GM23338 (cell line): ENCODE measurements around the gene UBASH3A. TPM values are rescaled to one million over a fixed set of nuclear protein-coding genes. Genes with fewer than 3 reads are reported as not detected.

Source experiments
- ATAC-seq: fragments of 200-7000 bp; cut with Tn5 transposase; 3 replicates; pipeline ENCODE4 v1.9.1; 2020
- DNase-seq: peaks from one replicate; pipeline ENCODE4 v3.0.0-alpha.2; 2015; ENCODE audit warnings: low spot score
- H2AFZ ChIP-seq: fragments of 200-600 bp; sonication (generic); 2 replicates; pipeline ENCODE4 v1.8.0; 2016; ENCODE audit warnings: antibody characterized with exemption, mild to moderate bottlenecking, moderate library complexity
- H3F3A ChIP-seq: fragments of 200-600 bp; sonication (generic); replicated peaks from 2 replicates; pipeline ENCODE4 v1.8.0; 2017; ENCODE audit warnings: antibody characterized with exemption, mixed run types, low read depth
- H3K27ac ChIP-seq: fragments of 200-600 bp; sonication (generic); 2 replicates; pipeline ENCODE4 v1.6.1; 2016; ENCODE audit warnings: low read depth
- H3K27me3 ChIP-seq: fragments of 200-600 bp; sonication (generic); 2 replicates; pipeline ENCODE4 v1.8.0; 2016; ENCODE audit warnings: mild to moderate bottlenecking, mixed run types, moderate library complexity; ENCODE audit not compliant: insufficient read depth
- H3K36me3 ChIP-seq: fragments of 200-600 bp; sonication (generic); 2 replicates; pipeline ENCODE4 v1.8.0; 2016; ENCODE audit warnings: mild to moderate bottlenecking; ENCODE audit not compliant: insufficient read depth
- H3K4me1 ChIP-seq: fragments of 200-600 bp; sonication (generic); 2 replicates; pipeline ENCODE4 v1.8.0; 2016; ENCODE audit warnings: mild to moderate bottlenecking, moderate library complexity; ENCODE audit not compliant: insufficient read depth
- H3K4me2 ChIP-seq: fragments of 200-600 bp; sonication (generic); 2 replicates; pipeline ENCODE4 v1.7.1; 2017; ENCODE audit warnings: mixed run types
- H3K4me3 ChIP-seq: fragments of 200-600 bp; sonication (generic); 2 replicates; pipeline ENCODE4 v1.6.1; 2016; ENCODE audit warnings: mixed run types
- H3K79me2 ChIP-seq: fragments of 200-600 bp; sonication (generic); replicated peaks from 2 replicates; pipeline ENCODE4 v1.8.0; 2017; ENCODE audit warnings: mild to moderate bottlenecking; ENCODE audit not compliant: insufficient read depth
- H3K9me2 ChIP-seq: fragments of 200-600 bp; sonication (generic); 2 replicates; pipeline ENCODE4 v1.8.0; 2017; ENCODE audit not compliant: insufficient read depth
- H4K20me1 ChIP-seq: fragments of 200-600 bp; sonication (generic); replicated peaks from 2 replicates; pipeline ENCODE4 v1.8.0; 2017; ENCODE audit warnings: mild to moderate bottlenecking; ENCODE audit not compliant: insufficient read depth
- H3K27ac Mint-ChIP-seq: 2 replicates; pipeline ENCODE4 v1.8.0; 2020; ENCODE audit warnings: inconsistent platforms, mild to moderate bottlenecking, moderate library complexity, mixed read lengths
- H3K27me3 Mint-ChIP-seq: 3 replicates; pipeline ENCODE4 v1.8.0; 2022; ENCODE audit warnings: low read depth, mild to moderate bottlenecking, moderate library complexity, mixed read lengths, inconsistent platforms; ENCODE audit not compliant: insufficient read depth, poor library complexity
- H3K36me3 Mint-ChIP-seq: 3 replicates; pipeline ENCODE4 v1.8.0; 2021; ENCODE audit warnings: low read depth, mild to moderate bottlenecking, inconsistent platforms, moderate library complexity, mixed read lengths
- H3K4me1 Mint-ChIP-seq: 3 replicates; pipeline ENCODE4 v1.8.0; 2020; ENCODE audit warnings: mild to moderate bottlenecking, inconsistent platforms, mixed read lengths
- H3K4me3 Mint-ChIP-seq: 3 replicates; pipeline ENCODE4 v1.8.0; 2021; ENCODE audit warnings: moderate library complexity, mild to moderate bottlenecking, inconsistent platforms, mixed read lengths
- H3K9me3 Mint-ChIP-seq: 3 replicates; pipeline ENCODE4 v1.8.0; 2020; ENCODE audit warnings: moderate library complexity, mild to moderate bottlenecking, inconsistent platforms, mixed read lengths
- CTCF ChIP-seq, 2 experiments: fragments of 200-600 bp in 1 of 2; sonication (generic) in 1 of 2; conservative IDR thresholded peaks; 2 replicates each; pipeline versions ENCODE4 v1.5.1 to v1.6.1; 2016 to 2017; ENCODE audit warnings: antibody characterized with exemption in 2 of 2, low read depth in 2 of 2, mild to moderate bottlenecking in 2 of 2, moderate library complexity in 1 of 2
- ETS1 ChIP-seq: IDR thresholded peaks from 2 replicates; pipeline ENCODE4 v1.6.1; 2016; ENCODE audit warnings: antibody characterized with exemption
- EZH2 ChIP-seq: fragments of 200-600 bp; sonication (generic); IDR thresholded peaks from one replicate; pipeline ENCODE4 v1.8.0; 2017; ENCODE audit warnings: antibody characterized with exemption, mild to moderate bottlenecking, low read depth; ENCODE audit not compliant: unreplicated experiment
- EZH2phosphoT487 ChIP-seq: fragments of 200-600 bp; sonication (generic); IDR thresholded peaks from one replicate; pipeline ENCODE4 v1.8.1; 2018; ENCODE audit warnings: antibody characterized with exemption; ENCODE audit not compliant: unreplicated experiment
- JUNB ChIP-seq: IDR thresholded peaks from one replicate; pipeline ENCODE4 v1.6.1; 2016; ENCODE audit warnings: antibody characterized with exemption; ENCODE audit not compliant: unreplicated experiment
- NANOG ChIP-seq: IDR thresholded peaks from 2 replicates; pipeline ENCODE4 v1.6.1; 2016; ENCODE audit warnings: antibody characterized with exemption, borderline replicate concordance
- REST ChIP-seq: IDR thresholded peaks from one replicate; pipeline ENCODE4 v1.6.1; 2018; ENCODE audit warnings: antibody characterized with exemption; ENCODE audit not compliant: unreplicated experiment
- STAT1 ChIP-seq: IDR thresholded peaks from one replicate; pipeline ENCODE4 v1.6.1; 2016; ENCODE audit warnings: antibody characterized with exemption; ENCODE audit not compliant: unreplicated experiment
- ZNF114 ChIP-seq: fragments of 250-450 bp; sonication (Bioruptor Pico); IDR thresholded peaks from 2 replicates; pipeline ENCODE4 v1.5.0; 2020; ENCODE audit warnings: mild to moderate bottlenecking, moderate library complexity
- ZNF331 ChIP-seq: fragments of 250-450 bp; sonication (Bioruptor Pico); IDR thresholded peaks from 2 replicates; pipeline ENCODE4 v1.5.0; 2020; ENCODE audit warnings: low read depth, mild to moderate bottlenecking, moderate library complexity
- polyA plus RNA-seq: library from polyadenylated mRNA; unstranded; fragments of >200 nt; fragmentation: Nextera tagmentation; extraction: Ambion mirVana; gene quantifications from 2 replicates; pipeline ENCODE4 v1.2.1, GENCODE V29; 2016
- total RNA-seq: library from RNA; depleted of rRNA; stranded (reverse); fragments of >200 nt; shearing (Covaris generic); gene quantifications from 2 replicates; pipeline ENCODE4 v1.2.3, GENCODE V29; 2014
- TF ChIP-seq, protein P1 (sequence below): fragments of 250-450 bp; sonication (Bioruptor Pico); IDR thresholded peaks from 2 replicates; pipeline ENCODE4 v1.5.0; 2020; ENCODE audit warnings: mild to moderate bottlenecking, moderate library complexity

Gene UBASH3A
- total and polyA plus RNA-seq, 2 experiments from 2014 or later, result not detected

- TF ChIP-seq REST (no peak), EZH2 (no peak), EZH2phosphoT487 (no peak), ETS1 (no peak), JUNB (no peak), STAT1 (no peak), ZNF114 (CRISPR knock-in tag) (no peak), CTCF (conservative IDR thresholded peaks at IDR 0.05; ENCODE audit: low read depth in 2 of 2) (no peak), ZNF331 (CRISPR knock-in tag) (no peak)
Measured at GRCh38 chr21:42401820-42402251, 1.9 kb upstream of the UBASH3A start (continued).

DNA sequence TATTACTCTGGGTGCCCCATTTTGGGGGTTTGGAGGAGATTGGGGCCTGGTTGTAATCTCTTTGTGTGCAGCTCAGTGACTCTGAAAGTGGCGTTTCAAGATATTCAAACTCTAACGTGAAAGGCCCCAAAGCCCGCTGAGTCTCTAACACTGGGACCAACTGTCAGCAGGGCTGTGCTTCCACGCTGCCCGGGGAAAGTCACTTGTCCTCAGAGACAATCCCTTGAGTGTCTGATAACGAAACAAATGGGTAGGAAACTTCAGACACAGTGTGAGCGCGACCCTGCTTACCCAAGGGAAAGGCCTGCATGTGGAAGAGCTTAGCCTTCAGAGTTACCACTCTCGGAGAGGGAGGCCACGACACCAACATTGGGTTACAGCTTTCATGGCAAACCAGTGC lies 837 bp downstream of the UBASH3A start:
- no peaks in the 10 kb centered on the region for H3K27me3 ChIP-seq
- DNase-seq (no peak), ATAC-seq (no peak)
- H3K27ac Mint-ChIP-seq, result no peak overlapping the region; the same call in 1 of the 2 replicates
- no peaks in the 10 kb centered on the region for H4K20me1 ChIP-seq
- no peaks in the 10 kb centered on the region for H3K4me1 ChIP-seq
- H3K4me3 ChIP-seq, result no peak overlapping the region
- H2AFZ ChIP-seq, result no peak overlapping the region
- H3K4me1 Mint-ChIP-seq, result peaks cover 2% of the 10 kb centered on the region; the same call in 1 of the 3 replicates
- no peaks in the 10 kb centered on the region for H3F3A ChIP-seq
- H3K79me2 ChIP-seq, result no peaks in the 10 kb centered on the region
- H3K9me3 Mint-ChIP-seq, result peaks cover 5% of the 10 kb centered on the region; the same call in 1 of the 3 replicates
- H3K36me3 ChIP-seq, result no peaks in the 10 kb centered on the region
- H3K36me3 Mint-ChIP-seq, result no peaks in the 10 kb centered on the region; the same call in 1 of the 3 replicates
- H3K9me2 ChIP-seq, result 0 out of 2 replicates have a peak, but pooled peaks cover 3% of the 10 kb centered on the region
- H3K27me3 Mint-ChIP-seq, result peaks cover 1% of the 10 kb centered on the region
- H3K4me3 Mint-ChIP-seq, result no peak overlapping the region
- no peak overlapping the region for H3K27ac ChIP-seq
- no peak overlapping the region for H3K4me2 ChIP-seq
- TF ChIP-seq STAT1 (no peak), ETS1 (no peak), ZNF114 (CRISPR knock-in tag) (no peak), NANOG (no peak)
- TF ChIP-seq, protein P1, sequence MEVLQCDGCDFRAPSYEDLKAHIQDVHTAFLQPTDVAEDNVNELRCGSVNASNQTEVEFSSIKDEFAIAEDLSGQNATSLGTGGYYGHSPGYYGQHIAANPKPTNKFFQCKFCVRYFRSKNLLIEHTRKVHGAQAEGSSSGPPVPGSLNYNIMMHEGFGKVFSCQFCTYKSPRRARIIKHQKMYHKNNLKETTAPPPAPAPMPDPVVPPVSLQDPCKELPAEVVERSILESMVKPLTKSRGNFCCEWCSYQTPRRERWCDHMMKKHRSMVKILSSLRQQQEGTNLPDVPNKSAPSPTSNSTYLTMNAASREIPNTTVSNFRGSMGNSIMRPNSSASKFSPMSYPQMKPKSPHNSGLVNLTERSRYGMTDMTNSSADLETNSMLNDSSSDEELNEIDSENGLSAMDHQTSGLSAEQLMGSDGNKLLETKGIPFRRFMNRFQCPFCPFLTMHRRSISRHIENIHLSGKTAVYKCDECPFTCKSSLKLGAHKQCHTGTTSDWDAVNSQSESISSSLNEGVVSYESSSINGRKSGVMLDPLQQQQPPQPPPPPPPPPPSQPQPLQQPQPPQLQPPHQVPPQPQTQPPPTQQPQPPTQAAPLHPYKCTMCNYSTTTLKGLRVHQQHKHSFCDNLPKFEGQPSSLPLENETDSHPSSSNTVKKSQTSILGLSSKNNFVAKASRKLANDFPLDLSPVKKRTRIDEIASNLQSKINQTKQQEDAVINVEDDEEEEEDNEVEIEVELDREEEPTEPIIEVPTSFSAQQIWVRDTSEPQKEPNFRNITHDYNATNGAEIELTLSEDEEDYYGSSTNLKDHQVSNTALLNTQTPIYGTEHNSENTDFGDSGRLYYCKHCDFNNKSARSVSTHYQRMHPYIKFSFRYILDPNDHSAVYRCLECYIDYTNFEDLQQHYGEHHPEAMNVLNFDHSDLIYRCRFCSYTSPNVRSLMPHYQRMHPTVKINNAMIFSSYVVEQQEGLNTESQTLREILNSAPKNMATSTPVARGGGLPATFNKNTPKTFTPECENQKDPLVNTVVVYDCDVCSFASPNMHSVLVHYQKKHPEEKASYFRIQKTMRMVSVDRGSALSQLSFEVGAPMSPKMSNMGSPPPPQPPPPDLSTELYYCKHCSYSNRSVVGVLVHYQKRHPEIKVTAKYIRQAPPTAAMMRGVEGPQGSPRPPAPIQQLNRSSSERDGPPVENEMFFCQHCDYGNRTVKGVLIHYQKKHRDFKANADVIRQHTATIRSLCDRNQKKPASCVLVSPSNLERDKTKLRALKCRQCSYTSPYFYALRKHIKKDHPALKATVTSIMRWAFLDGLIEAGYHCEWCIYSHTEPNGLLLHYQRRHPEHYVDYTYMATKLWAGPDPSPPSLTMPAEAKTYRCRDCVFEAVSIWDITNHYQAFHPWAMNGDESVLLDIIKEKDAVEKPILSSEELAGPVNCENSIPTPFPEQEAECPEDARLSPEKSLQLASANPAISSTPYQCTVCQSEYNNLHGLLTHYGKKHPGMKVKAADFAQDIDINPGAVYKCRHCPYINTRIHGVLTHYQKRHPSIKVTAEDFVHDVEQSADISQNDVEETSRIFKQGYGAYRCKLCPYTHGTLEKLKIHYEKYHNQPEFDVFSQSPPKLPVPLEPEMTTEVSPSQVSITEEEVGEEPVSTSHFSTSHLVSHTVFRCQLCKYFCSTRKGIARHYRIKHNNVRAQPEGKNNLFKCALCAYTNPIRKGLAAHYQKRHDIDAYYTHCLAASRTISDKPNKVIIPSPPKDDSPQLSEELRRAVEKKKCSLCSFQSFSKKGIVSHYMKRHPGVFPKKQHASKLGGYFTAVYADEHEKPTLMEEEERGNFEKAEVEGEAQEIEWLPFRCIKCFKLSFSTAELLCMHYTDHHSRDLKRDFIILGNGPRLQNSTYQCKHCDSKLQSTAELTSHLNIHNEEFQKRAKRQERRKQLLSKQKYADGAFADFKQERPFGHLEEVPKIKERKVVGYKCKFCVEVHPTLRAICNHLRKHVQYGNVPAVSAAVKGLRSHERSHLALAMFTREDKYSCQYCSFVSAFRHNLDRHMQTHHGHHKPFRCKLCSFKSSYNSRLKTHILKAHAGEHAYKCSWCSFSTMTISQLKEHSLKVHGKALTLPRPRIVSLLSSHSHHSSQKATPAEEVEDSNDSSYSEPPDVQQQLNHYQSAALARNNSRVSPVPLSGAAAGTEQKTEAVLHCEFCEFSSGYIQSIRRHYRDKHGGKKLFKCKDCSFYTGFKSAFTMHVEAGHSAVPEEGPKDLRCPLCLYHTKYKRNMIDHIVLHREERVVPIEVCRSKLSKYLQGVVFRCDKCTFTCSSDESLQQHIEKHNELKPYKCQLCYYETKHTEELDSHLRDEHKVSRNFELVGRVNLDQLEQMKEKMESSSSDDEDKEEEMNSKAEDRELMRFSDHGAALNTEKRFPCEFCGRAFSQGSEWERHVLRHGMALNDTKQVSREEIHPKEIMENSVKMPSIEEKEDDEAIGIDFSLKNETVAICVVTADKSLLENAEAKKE, result no peak
